Neural cell (in vitro differentiated cells): Measurements from ENCODE around the gene ADGRB3. TPM values are rescaled to one million over a fixed set of nuclear protein-coding genes. Genes with fewer than 3 reads are reported as not detected.

Experiments used
- H2AFZ ChIP-seq: fragments of 200-600, 300-800 bp; sonication (generic), shearing (Covaris generic); 2 replicates; pipeline ENCODE4 v1.6.0; 2014; ENCODE audit warnings: low read depth, mild to moderate bottlenecking, antibody characterized with exemption, low read length, moderate library complexity
- H3F3A ChIP-seq: fragments of 200-600 bp; shearing (Covaris generic); 2 replicates; pipeline ENCODE4 v1.6.1; 2016; ENCODE audit warnings: mild to moderate bottlenecking, moderate library complexity, mixed read lengths, antibody characterized with exemption, low read length; ENCODE audit not compliant: insufficient read depth, poor library complexity, severe bottlenecking
- H3K27ac ChIP-seq: fragments of 200-600, 300-800 bp; sonication (generic), shearing (Covaris generic); 2 replicates; pipeline ENCODE4 v1.5.1; 2014; ENCODE audit warnings: mild to moderate bottlenecking, low read length, moderate library complexity
- H3K27me3 ChIP-seq: fragments of 300-800, 200-600 bp; sonication (generic), shearing (Covaris generic); 2 replicates; pipeline ENCODE4 v1.6.0; 2014; ENCODE audit warnings: mild to moderate bottlenecking, low read depth, low read length, moderate library complexity; ENCODE audit not compliant: insufficient read depth
- H3K36me3 ChIP-seq: fragments of 300-800, 200-600 bp; sonication (generic), shearing (Covaris generic); 2 replicates; pipeline ENCODE4 v1.5.1; 2014; ENCODE audit warnings: mild to moderate bottlenecking, antibody characterized with exemption, low read length, moderate library complexity; ENCODE audit not compliant: insufficient read depth
- H3K4me2 ChIP-seq: fragments of 300-800, 200-600 bp; sonication (generic), shearing (Covaris generic); 2 replicates; pipeline ENCODE4 v1.6.0; 2014; ENCODE audit warnings: mild to moderate bottlenecking, low read length
- H3K4me3 ChIP-seq: fragments of 300-800, 200-600 bp; sonication (generic), shearing (Covaris generic); 2 replicates; pipeline ENCODE4 v1.5.1; 2014; ENCODE audit warnings: mild to moderate bottlenecking, low read length, moderate library complexity
- H3K79me2 ChIP-seq: fragments of 200-600 bp; shearing (Covaris generic); replicated peaks from 2 replicates; pipeline ENCODE4 v1.6.0; 2014; ENCODE audit warnings: mild to moderate bottlenecking, low read length, moderate library complexity; ENCODE audit not compliant: insufficient read depth
- H3K9ac ChIP-seq: fragments of 300-800, 200-600 bp; sonication (generic), shearing (Covaris generic); 2 replicates; pipeline ENCODE4 v1.6.1; 2016; ENCODE audit warnings: mild to moderate bottlenecking, low read length, mixed read lengths
- H3K9me2 ChIP-seq: fragments of 200-600 bp; shearing (Covaris generic); 2 replicates; pipeline ENCODE4 v1.6.1; 2016; ENCODE audit warnings: mild to moderate bottlenecking, low read length, mixed read lengths; ENCODE audit not compliant: insufficient read depth
- H3K9me3 ChIP-seq: fragments of 200-600, 300-800 bp; sonication (generic), shearing (Covaris generic); 2 replicates; pipeline ENCODE4 v1.6.1; 2016; ENCODE audit warnings: mild to moderate bottlenecking, mixed run types, low read length, moderate library complexity, mixed read lengths
- H4K20me1 ChIP-seq: fragments of 200-600 bp; shearing (Covaris generic); 2 replicates; pipeline ENCODE4 v1.6.1; 2016; ENCODE audit warnings: mild to moderate bottlenecking, mixed run types; ENCODE audit not compliant: insufficient read depth
- CTCF ChIP-seq: fragments of 450-650 bp; IDR thresholded peaks from 2 replicates; pipeline ENCODE4 v1.5.1; 2014; ENCODE audit warnings: antibody characterized with exemption, mild to moderate bottlenecking, moderate library complexity; ENCODE audit not compliant: poor library complexity, severe bottlenecking
- EP300 ChIP-seq: fragments of 450-650 bp; conservative IDR thresholded peaks from 2 replicates; pipeline ENCODE4 v1.6.1; 2014; ENCODE audit warnings: antibody characterized with exemption, mild to moderate bottlenecking, moderate library complexity; ENCODE audit not compliant: poor library complexity, severe bottlenecking
- EZH2 ChIP-seq: fragments of 200-600, 300-800 bp; shearing (Covaris generic), sonication (generic); IDR thresholded peaks from 2 replicates; pipeline ENCODE4 v1.6.1; 2014; ENCODE audit warnings: antibody characterized with exemption, low read length, borderline replicate concordance, mild to moderate bottlenecking; ENCODE audit not compliant: insufficient read depth, poor library complexity, severe bottlenecking
- MXI1 ChIP-seq: fragments of 450-650 bp; conservative IDR thresholded peaks from 2 replicates; pipeline ENCODE4 v1.6.1; 2014; ENCODE audit warnings: antibody characterized with exemption, mild to moderate bottlenecking; ENCODE audit not compliant: poor library complexity, severe bottlenecking
- POLR2AphosphoS5 ChIP-seq: IDR thresholded peaks from 2 replicates; pipeline ENCODE4 v1.6.1; 2012
- RAD21 ChIP-seq: fragments of 450-650 bp; conservative IDR thresholded peaks from 2 replicates; pipeline ENCODE4 v1.6.1; 2014; ENCODE audit warnings: antibody characterized with exemption, mild to moderate bottlenecking, moderate library complexity
- REST ChIP-seq: IDR thresholded peaks from 2 replicates; pipeline ENCODE4 v1.6.1; 2012; ENCODE audit warnings: borderline replicate concordance
- SMC3 ChIP-seq: fragments of 450-650 bp; conservative IDR thresholded peaks from 2 replicates; pipeline ENCODE4 v1.6.1; 2014; ENCODE audit warnings: antibody characterized with exemption, mild to moderate bottlenecking, moderate library complexity; ENCODE audit not compliant: poor library complexity
- TAF1 ChIP-seq: IDR thresholded peaks from 2 replicates; pipeline ENCODE4 v1.6.1; 2012; ENCODE audit warnings: low read depth
- polyA plus RNA-seq: library from polyadenylated mRNA; depleted of rRNA; stranded (reverse); fragments of >200 nt; gene quantifications from 2 replicates; pipeline ENCODE4 v1.2.3, GENCODE V29; 2014

Gene ADGRB3
- polyA plus RNA-seq, 1 donor from 2014 or later, result 66.5 TPM

DNA sequence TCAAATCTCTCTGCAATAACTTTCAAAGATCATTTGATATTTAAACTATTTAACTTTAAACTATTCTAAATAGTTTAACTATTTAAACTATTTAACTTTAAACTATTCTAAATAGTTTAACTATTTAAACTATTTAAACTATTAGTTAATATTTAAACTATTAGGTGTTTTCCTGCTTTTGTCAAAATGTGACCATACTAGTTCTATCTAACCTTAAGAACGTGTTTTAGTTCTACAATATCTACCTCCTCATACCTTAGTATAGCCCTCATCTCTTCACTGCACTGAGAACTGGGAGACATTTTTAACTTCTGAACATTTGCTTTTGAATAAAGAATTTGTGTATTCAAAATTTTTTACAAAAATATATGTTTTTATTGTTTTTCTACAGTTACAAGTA, 429.1 kb downstream of the ADGRB3 start:
- Histone ChIP-seq H3K4me2 (no peak overlapping the region), H2AFZ (no peak overlapping the region), H3K9ac (no peak overlapping the region), H3K36me3 (no peaks in the 10 kb centered on the region), H3K27ac (no peak overlapping the region), H4K20me1 (no peaks in the 10 kb centered on the region), H3K4me3 (no peak overlapping the region), H3K9me3 (no peaks in the 10 kb centered on the region), H3K79me2 (no peaks in the 10 kb centered on the region), H3K27me3 (no peaks in the 10 kb centered on the region), H3F3A (no peaks in the 10 kb centered on the region), H3K9me2 (no peaks in the 10 kb centered on the region)
- TF ChIP-seq REST (no peak), RAD21 (no peak), POLR2AphosphoS5 (no peak), SMC3 (no peak), TAF1 (no peak), EP300 (no peak), MXI1 (no peak), EZH2 (no peak), CTCF (no peak)

- H3F3A ChIP-seq, result no peaks in the 10 kb centered on the region
- H3K9me3 ChIP-seq, result no peaks in the 10 kb centered on the region
- no peak for TF ChIP-seq POLR2AphosphoS5
- TF ChIP-seq SMC3, result no peak
- no peak for TF ChIP-seq MXI1
- no peak for TF ChIP-seq RAD21
- TF ChIP-seq EP300, result no peak
- no peak for TF ChIP-seq REST
- no peak for TF ChIP-seq TAF1
- no peak for TF ChIP-seq EZH2
- TF ChIP-seq CTCF, result no peak
- H3K27ac ChIP-seq, result no peak overlapping the region
- H2AFZ ChIP-seq, result no peak overlapping the region
- no peaks in the 10 kb centered on the region for H3K36me3 ChIP-seq
- H3K4me3 ChIP-seq, result no peak overlapping the region
- H3K9me2 ChIP-seq, result no peaks in the 10 kb centered on the region
- H3K79me2 ChIP-seq, result no peaks in the 10 kb centered on the region
- no peaks in the 10 kb centered on the region for H3K27me3 ChIP-seq
- H4K20me1 ChIP-seq, result no peaks in the 10 kb centered on the region
- H3K9ac ChIP-seq, result no peak overlapping the region
- H3K4me2 ChIP-seq, result no peak overlapping the region
Measured at GRCh38 chr6:69069881-69070280, 434.8 kb downstream of the ADGRB3 start.
